GM12801 (cell line): Measurements from ENCODE around the gene RHAG.

Source experiments
- TF ChIP-seq, protein P1 (sequence below): IDR thresholded peaks from one replicate; pipeline ENCODE4 v1.5.1; 2011; ENCODE audit warnings: control low read depth; ENCODE audit not compliant: insufficient read length; ENCODE audit errors: extremely low read depth

RHAG gene

DNA sequence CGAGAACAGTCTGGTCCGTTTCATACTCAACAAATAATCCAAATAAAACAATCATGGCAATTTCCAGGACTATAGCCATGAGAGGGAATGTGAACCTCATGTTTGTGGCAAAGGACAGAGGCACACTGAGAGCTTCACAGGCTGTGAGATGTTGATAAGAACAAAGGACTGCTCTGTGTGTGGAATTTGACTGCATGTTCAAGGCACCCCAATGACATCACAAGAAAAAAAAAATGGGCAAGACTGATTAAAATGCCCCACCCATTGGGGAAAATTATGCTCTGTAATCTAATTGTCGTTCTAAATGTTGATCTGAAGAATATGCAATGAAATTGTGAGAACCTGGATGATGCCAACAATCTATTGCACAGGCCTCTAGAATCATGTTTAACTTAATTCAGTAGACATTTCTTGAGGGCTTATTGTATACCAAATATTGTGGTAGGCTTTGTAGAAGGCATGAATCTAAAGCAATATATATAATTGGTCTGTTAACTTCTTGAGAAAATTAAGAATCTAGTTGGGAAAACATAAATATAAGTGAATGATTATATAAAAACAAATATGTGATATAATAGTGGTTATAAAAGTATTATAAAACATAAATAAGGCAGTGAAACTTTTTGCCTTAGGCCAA, at the start of gene RHAG:
Gene RHAG, minus strand, starts transcription at position 127 of the 637 bp plus-strand sequence. Its CDS starts 27 bp downstream, at position 100.
- TF ChIP-seq, protein P1, sequence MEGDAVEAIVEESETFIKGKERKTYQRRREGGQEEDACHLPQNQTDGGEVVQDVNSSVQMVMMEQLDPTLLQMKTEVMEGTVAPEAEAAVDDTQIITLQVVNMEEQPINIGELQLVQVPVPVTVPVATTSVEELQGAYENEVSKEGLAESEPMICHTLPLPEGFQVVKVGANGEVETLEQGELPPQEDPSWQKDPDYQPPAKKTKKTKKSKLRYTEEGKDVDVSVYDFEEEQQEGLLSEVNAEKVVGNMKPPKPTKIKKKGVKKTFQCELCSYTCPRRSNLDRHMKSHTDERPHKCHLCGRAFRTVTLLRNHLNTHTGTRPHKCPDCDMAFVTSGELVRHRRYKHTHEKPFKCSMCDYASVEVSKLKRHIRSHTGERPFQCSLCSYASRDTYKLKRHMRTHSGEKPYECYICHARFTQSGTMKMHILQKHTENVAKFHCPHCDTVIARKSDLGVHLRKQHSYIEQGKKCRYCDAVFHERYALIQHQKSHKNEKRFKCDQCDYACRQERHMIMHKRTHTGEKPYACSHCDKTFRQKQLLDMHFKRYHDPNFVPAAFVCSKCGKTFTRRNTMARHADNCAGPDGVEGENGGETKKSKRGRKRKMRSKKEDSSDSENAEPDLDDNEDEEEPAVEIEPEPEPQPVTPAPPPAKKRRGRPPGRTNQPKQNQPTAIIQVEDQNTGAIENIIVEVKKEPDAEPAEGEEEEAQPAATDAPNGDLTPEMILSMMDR = no peak

DNA sequence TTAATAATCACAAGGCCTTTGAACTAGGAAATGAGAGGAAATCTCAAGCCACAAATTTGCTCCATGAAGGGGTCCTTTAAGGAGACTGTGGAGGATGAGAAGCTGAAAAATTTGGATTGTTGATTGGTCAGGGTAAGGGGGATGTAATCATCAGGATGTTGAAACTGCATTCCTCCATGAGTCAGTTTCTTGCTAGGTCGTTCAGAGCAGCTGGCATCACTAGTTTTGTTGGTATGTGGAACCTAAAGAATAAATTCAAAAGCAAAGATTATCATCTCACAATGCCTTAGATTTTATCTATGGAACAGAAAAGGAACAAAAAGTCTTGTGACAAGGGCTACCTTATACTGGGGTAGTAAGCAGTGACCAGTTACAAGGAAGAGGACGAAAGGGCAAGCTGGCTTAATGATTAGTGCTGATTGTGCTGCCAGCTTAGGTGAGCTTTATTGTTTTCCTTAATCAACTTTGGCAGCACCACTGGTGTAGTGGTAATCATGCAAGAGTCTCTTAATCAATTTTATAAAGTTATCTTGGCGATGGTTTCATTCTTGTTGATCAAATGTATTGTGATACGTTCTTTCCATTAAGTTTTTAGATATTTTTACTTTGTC, 40.1 kb upstream of the RHAG start:
- TF ChIP-seq, protein P1 = no peak

DNA sequence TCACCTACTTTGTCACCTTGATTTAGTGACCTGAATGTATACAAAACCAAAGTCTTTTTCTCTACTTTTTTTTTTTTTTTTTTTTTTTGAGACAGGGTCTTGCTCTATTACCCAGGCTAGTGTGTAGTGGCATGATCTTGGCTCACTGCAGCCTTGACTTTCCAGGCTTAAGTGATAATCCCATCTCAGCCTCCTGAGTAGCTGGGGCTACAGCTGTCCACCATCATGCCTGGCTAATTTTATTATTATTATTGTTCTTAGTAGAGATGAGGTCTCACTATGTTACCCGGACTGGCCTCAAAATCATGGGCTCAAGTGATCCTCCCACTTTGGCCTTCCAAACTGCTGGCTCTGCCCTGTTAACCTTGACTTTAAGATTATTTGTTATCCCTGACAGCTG, 39.2 kb upstream of the RHAG start:
- TF ChIP-seq, protein P1 = no peak

DNA sequence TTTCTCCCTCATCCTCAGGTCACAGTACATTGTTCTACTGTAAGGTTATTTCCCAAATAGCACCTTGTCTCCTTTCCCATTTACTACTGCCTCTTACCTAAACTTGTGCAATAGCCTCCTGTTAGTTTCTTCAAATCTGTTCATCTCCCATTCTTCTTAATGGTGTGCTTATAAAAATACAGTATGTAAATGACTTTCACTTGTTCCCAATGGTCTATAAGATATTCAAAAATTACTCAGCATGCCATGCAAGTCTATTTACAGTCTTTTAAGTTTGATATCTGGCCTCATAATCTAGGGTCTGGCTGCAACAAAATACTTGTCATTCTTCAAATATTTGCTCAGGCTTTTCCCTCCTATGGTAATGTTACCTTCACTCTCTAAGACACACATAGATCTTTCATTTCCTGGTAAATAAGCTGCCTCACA, 31.5 kb upstream of the RHAG start:
- TF ChIP-seq, protein P1 = no peak

DNA sequence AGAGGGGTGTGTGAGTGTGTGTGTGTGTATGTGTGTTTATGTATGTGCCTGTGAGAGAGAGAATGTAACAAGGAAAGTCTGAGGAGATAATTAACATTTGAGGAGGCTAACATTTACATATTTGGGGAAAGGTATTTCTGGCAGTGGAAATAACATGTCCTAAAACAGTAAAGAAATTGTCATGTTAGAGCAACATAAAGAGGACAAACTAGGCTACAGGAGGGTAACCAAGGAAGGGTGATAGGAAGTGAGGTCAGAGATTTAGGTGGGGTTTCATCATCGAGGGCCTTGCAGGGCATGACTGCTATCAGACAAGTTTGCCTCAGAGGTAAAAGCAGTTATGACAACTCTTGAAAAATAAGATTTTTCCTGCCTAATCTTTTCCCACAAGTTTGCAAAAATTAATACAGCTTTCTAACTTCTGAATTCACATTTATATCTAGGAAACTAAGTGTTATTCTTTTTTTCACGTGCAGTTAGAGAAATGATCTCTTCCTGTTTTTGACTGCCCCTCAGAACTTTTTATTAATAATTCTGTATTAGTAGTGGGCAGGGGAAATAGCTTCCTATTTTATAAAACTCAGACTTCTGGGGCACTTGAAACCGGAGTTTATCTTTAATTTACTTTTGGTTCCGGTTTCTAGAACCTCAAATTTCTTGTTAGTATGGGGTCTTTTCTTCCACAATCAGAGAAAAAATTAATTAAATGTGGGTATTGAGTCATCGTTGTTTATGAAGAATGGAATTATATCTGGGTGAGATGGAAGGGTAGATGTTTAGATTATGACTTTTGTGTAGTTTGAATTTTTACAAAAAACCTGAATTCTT, 30.5 kb upstream of the RHAG start:
- TF ChIP-seq, protein P1 = no peak

DNA sequence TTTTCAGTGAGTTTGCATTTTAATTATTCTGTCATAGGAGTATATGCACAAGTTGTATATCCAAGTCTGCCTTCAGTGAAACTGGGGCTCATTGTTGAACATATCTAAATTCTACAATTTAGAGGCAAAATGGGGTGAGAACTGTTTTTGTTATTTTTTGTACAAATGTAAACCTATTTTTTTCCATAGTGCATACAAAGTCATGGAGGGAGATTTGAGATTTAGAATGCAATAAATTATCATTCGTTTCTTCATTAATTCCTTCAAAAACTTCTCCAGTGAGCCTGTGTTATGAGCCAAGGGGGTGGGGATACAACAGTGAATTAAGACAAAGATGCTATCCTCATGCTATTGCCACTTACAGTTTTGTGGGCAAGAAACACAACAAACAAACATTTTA, 29.8 kb upstream of the RHAG start:
- TF ChIP-seq, protein P1 = no peak

DNA sequence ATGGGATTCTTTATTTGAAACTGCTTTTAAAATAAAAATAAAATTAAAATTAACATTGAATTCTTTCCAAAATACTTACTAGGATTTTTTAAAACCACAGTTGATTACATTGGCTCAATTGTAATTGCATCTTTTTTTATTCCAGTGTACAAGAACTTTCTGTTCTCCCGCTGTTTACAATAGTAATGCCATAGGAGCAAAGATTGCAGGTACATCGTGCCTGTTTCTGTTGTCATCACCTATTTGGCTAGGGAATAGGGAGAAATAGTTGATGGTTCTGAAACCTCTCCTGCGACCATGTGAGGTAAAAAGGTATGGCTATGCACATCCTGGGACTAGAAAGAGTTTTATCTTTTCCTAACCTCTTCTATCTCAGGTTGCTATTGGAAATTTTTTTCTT, 28.2 kb upstream of the RHAG start:
- TF ChIP-seq, protein P1 = no peak
